Gastrocnemius medialis (tissue), 4 donors: ENCODE measurements around the gene ANKDD1A. TPM values are rescaled to one million over a fixed set of nuclear protein-coding genes. Genes with fewer than 3 reads are reported as not detected.

Experiments used
- ATAC-seq, 2 donors: fragments of 150-250 bp; one replicate each; pipeline ENCODE4 v1.9.1; 2016
- DNase-seq, 2 donors: peaks; one replicate each; pipeline ENCODE4 v3.0.0-alpha.2; 2019
- H3K27ac ChIP-seq, 4 donors: fragments of 200-600 bp; sonication (generic); 1 replicate in 1 of 4; 2 replicates in 3 of 4; pipeline ENCODE4 v1.5.1; 2016 to 2018; ENCODE audit warnings: mild to moderate bottlenecking in 2 of 4, moderate library complexity in 1 of 4
- H3K27me3 ChIP-seq, 3 donors: fragments of 200-600 bp; sonication (generic) in 2 of 3; 1 replicate in 1 of 3; 2 replicates in 2 of 3; pipeline versions ENCODE4 v1.5.1 to v1.6.0; 2016 to 2019; ENCODE audit warnings: mild to moderate bottlenecking in 1 of 3, moderate library complexity in 1 of 3
- H3K36me3 ChIP-seq, 2 donors: fragments of 200-600 bp; sonication (generic) in 1 of 2; one replicate each; pipeline ENCODE4 v1.5.1; 2017 to 2018
- H3K4me1 ChIP-seq, 2 donors: fragments of 200-600 bp; sonication (generic) in 1 of 2; one replicate each; pipeline ENCODE4 v1.5.1; 2016 to 2017; ENCODE audit warnings: mild to moderate bottlenecking in 2 of 2
- H3K4me3 ChIP-seq, 4 donors: fragments of 200-600 bp; sonication (generic) in 3 of 4; 1 replicate in 1 of 4; 2 replicates in 3 of 4; pipeline ENCODE4 v1.5.1; 2016 to 2019; ENCODE audit warnings: mild to moderate bottlenecking in 2 of 4
- H3K9me3 ChIP-seq, 3 donors: fragments of 200-600 bp; sonication (generic) in 2 of 3; 1 replicate in 1 of 3; 2 replicates in 2 of 3; pipeline ENCODE4 v1.5.1; 2016 to 2019
- CTCF ChIP-seq, 5 experiments: fragments of 450-650 bp in 3 of 5; fragments of 200-600 bp in 2 of 5; sonication (generic) in 2 of 5; IDR thresholded peaks in 4 of 5; conservative IDR thresholded peaks in 1 of 5; 1 replicate in 4 of 5; 2 replicates in 1 of 5; pipeline ENCODE4 v1.5.1; 2016 to 2019; ENCODE audit warnings: antibody characterized with exemption in 5 of 5, mild to moderate bottlenecking in 3 of 5, moderate library complexity in 3 of 5
- POLR2A ChIP-seq, 2 donors: fragments of 450-650 bp; IDR thresholded peaks; one replicate each; pipeline ENCODE4 v1.6.1; 2017; ENCODE audit warnings: antibody characterized with exemption in 2 of 2, mild to moderate bottlenecking in 2 of 2, moderate library complexity in 2 of 2
- in situ Hi-C, 4 donors: fragments of 200-750 bp; cut with MboI; loops; one replicate each; pipeline versions ENCODE4 v1.15.0 to v1.8.0; 2017; ENCODE audit warnings: low sequenced_read_pairs in 4 of 4
- intact Hi-C: fragments of 100-400 bp; cut with DNase I; formaldehyde crosslinking; loops from one replicate; pipeline ENCODE4 v1.15.1; 2023; ENCODE audit warnings: low total_unique reads
- total RNA-seq, 4 donors: library from RNA; depleted of rRNA; stranded (reverse); fragments of >200 nt; gene quantifications; one replicate each; pipeline versions ENCODE4 v1.1.0 to v1.2.3, GENCODE V29; 2016

Gene ANKDD1A
- total RNA-seq, 4 donors from 2014 or later, result 0.11 to 0.39 (median 0.36) TPM; not detected in 1

- in situ Hi-C loops (no loop called here), intact Hi-C loops (no loop called here)
- H3K4me1 ChIP-seq, result no peaks in the 10 kb centered on the region
- DNase-seq (no peak), ATAC-seq (no peak)
- H3K27me3 ChIP-seq, result no peaks in the 10 kb centered on the region
- no peak overlapping the region for H3K27ac ChIP-seq
- no peak for TF ChIP-seq CTCF (IDR thresholded peaks at IDR 0.05 in 4 of 5, conservative IDR thresholded peaks at IDR 0.05 in 1 of 5)
- H3K36me3 ChIP-seq, result peaks cover 0 to 4% of the 10 kb centered on the region in 2 donors
- no peaks in the 10 kb centered on the region for H3K9me3 ChIP-seq
- no peak overlapping the region for H3K4me3 ChIP-seq
Observed at GRCh38 chr15:64865126-64865997, 46.3 kb upstream of the ANKDD1A start.

GRCh38 chr15:64865998-64866520 is 45.6 kb upstream of the ANKDD1A start:
- H3K27ac ChIP-seq, result no peak overlapping the region
- no peaks in the 10 kb centered on the region for H3K27me3 ChIP-seq
- in situ Hi-C loops (no loop called here), intact Hi-C loops (no loop called here)
- no peaks in the 10 kb centered on the region for H3K36me3 ChIP-seq
- no peaks in the 10 kb centered on the region for H3K9me3 ChIP-seq
- TF ChIP-seq POLR2A (IDR thresholded peaks at IDR 0.05) (no peak), CTCF (IDR thresholded peaks at IDR 0.05 in 4 of 5, conservative IDR thresholded peaks at IDR 0.05 in 1 of 5) (no peak)
- no peak for ATAC-seq
- DNase-seq, result no peak
- H3K4me1 ChIP-seq, result no peaks in the 10 kb centered on the region
- no peak overlapping the region for H3K4me3 ChIP-seq

- no peak overlapping the region for H3K4me3 ChIP-seq
- H3K36me3 ChIP-seq, result no peaks in the 10 kb centered on the region
- no peaks in the 10 kb centered on the region for H3K4me1 ChIP-seq
- in situ Hi-C loops (no loop called here), intact Hi-C loops (no loop called here)
- H3K27ac ChIP-seq, result no peak overlapping the region
- H3K9me3 ChIP-seq, result no peaks in the 10 kb centered on the region
- no peaks in the 10 kb centered on the region for H3K27me3 ChIP-seq
- no peak for DNase-seq
- TF ChIP-seq CTCF (IDR thresholded peaks at IDR 0.05 in 4 of 5, conservative IDR thresholded peaks at IDR 0.05 in 1 of 5) (no peak), POLR2A (IDR thresholded peaks at IDR 0.05) (no peak)
- no peak for ATAC-seq
Observed at GRCh38 chr15:64869501-64869900, 42.2 kb upstream of the ANKDD1A start.

DNA sequence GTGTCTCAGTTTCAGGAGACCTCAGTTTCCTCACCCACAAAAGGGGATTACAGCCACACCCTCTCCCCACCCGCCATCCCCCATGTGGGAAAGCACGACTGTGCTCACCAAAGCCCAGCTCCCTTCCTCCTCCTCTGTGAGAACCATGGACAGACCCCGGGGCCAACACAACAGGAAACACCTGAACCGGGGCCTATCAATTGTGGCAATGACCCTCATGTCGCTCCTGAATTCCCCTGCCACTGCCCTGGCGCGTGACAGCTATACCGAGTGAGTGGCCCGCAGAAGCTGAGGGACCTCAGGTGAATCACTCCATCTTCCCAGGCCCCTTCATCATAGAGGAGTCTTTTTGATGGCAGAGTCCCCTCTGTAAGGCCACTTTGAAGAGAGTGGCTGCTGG is 41.3 kb upstream of the ANKDD1A start:
- Histone ChIP-seq H3K27me3 (no peaks in the 10 kb centered on the region), H3K36me3 (no peaks in the 10 kb centered on the region), H3K27ac (peak overlapping the region in 2 of 4 donors; percentile 8 to 28), H3K9me3 (no peaks in the 10 kb centered on the region), H3K4me3 (no peak overlapping the region), H3K4me1 (no peaks in the 10 kb centered on the region)
- in situ Hi-C loops (no loop called here), intact Hi-C loops (no loop called here)
- DNase-seq (no peak), ATAC-seq (no peak)
- TF ChIP-seq POLR2A (IDR thresholded peaks at IDR 0.05), result no peak
- TF ChIP-seq CTCF (IDR thresholded peaks at IDR 0.05 in 4 of 5, conservative IDR thresholded peaks at IDR 0.05 in 1 of 5), result no peak
